ENCODE measurements around the gene LMX1B. TPM values are rescaled to one million over a fixed set of nuclear protein-coding genes. Genes with fewer than 3 reads are reported as not detected.

LMX1B gene
- total and polyA plus RNA-seq, 2 donors (not counting 3 experiments of a cell fraction or from before 2014, with no cell fraction given): not detected

GRCh38 chr9:126694206-126695081 is 80.7 kb downstream of the LMX1B start:
- no peaks in the 10 kb centered on the region for H3K79me2 ChIP-seq (ENCODE audit: control insufficient read depth, insufficient read depth, low read length)
- H3K36me3 ChIP-seq (ENCODE audit: control insufficient read depth in 2 of 2, extremely low read depth in 1 of 2, insufficient read depth in 2 of 2, low read length in 2 of 2): no peaks in the 10 kb centered on the region
- no peak overlapping the region for H3K9ac ChIP-seq (replicated peaks; ENCODE audit: extremely low read depth, insufficient read depth, low read length)
- DNase-seq (ENCODE audit: low read depth, low spot score): no peak
- H3K4me2 ChIP-seq (ENCODE audit: insufficient read depth, low read length): no peak overlapping the region
- H3K9me1 ChIP-seq (replicated peaks; ENCODE audit: control insufficient read depth, extremely low read depth, insufficient read depth, low read length): no peaks in the 10 kb centered on the region
- POLR2A ChIA-PET: no interaction called here
- TF ChIP-seq JUN (IDR thresholded peaks at IDR 0.05; ENCODE audit: borderline replicate concordance, insufficient read depth, insufficient read length, low read depth): no peak
- no peak for TF ChIP-seq POLR2A (IDR thresholded peaks at IDR 0.05; ENCODE audit: low read depth, low read length)
- no peak for TF ChIP-seq FOS (IDR thresholded peaks at IDR 0.05; ENCODE audit: borderline replicate concordance, insufficient read depth, low read length)
- TF ChIP-seq POLR2AphosphoS5 (IDR thresholded peaks at IDR 0.05; ENCODE audit: insufficient read depth, low read depth, low read length): no peak
- TF ChIP-seq EZH2 (IDR thresholded peaks at IDR 0.05; ENCODE audit: borderline replicate concordance, low read depth, low read length, severe bottlenecking): no peak
- TF ChIP-seq, protein P1, sequence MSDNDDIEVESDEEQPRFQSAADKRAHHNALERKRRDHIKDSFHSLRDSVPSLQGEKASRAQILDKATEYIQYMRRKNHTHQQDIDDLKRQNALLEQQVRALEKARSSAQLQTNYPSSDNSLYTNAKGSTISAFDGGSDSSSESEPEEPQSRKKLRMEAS (IDR thresholded peaks at IDR 0.05; ENCODE audit: insufficient read depth, insufficient read length): no peak
- intact Hi-C loops (cut with micrococcal nuclease): no loop called here
- no peaks in the 10 kb centered on the region for H3K4me1 ChIP-seq (ENCODE audit: control insufficient read depth, extremely low read depth, insufficient read depth, low read length)
- H4K20me1 ChIP-seq (replicated peaks; ENCODE audit: control insufficient read depth, extremely low read depth, insufficient read depth, low read length): no peaks in the 10 kb centered on the region
- H3K4me3 ChIP-seq (replicated peaks in 1 of 3; ENCODE audit: insufficient read depth in 1 of 3, low read depth in 1 of 3, low read length in 3 of 3): no peak overlapping the region
- CTCF ChIA-PET: interaction anchor here (0.8 to 2.7 kb wide), 7 partner anchors 7 to 87 kb away, joined by 3 to 25 read pairs (median 7); no protein-coding TSS in a partner anchor
- no peak overlapping the region for H3K27ac ChIP-seq (ENCODE audit: insufficient read depth, low read depth, low read length)
- peaks cover 0 to 3% of the 10 kb centered on the region in 2 experiments for H3K27me3 ChIP-seq (ENCODE audit: control insufficient read depth in 2 of 2, insufficient read depth in 2 of 2, low read length in 2 of 2)
- FAIRE-seq: no peak
- H2AFZ ChIP-seq (ENCODE audit: low read depth, low read length): no peak overlapping the region
- no TSS peak for BruUV-seq (replicated peaks)
- dilution Hi-C loops (cut with MboI; ENCODE audit: extremely low pct_ligation_motif_present, low sequenced_read_pairs): no loop called here
- H3K9me3 ChIP-seq (replicated peaks; ENCODE audit: control insufficient read depth, insufficient read depth, low read length): no peaks in the 10 kb centered on the region

- H3K36me3 ChIP-seq (ENCODE audit: control insufficient read depth in 2 of 2, extremely low read depth in 1 of 2, insufficient read depth in 2 of 2, low read length in 2 of 2): no peaks in the 10 kb centered on the region
- ChIA-PET CTCF (interaction anchor here (1.3 to 2.7 kb wide), 4 partner anchors 8 to 86 kb away, joined by 3 to 25 read pairs (median 8); no protein-coding TSS in a partner anchor), POLR2A (no interaction called here)
- H3K4me1 ChIP-seq (ENCODE audit: control insufficient read depth, extremely low read depth, insufficient read depth, low read length): no peaks in the 10 kb centered on the region
- dilution Hi-C loops (cut with MboI; ENCODE audit: extremely low pct_ligation_motif_present, low sequenced_read_pairs): no loop called here
- intact Hi-C loops (cut with micrococcal nuclease): no loop called here
- no peak overlapping the region for H3K27ac ChIP-seq (ENCODE audit: insufficient read depth, low read depth, low read length)
- H4K20me1 ChIP-seq (replicated peaks; ENCODE audit: control insufficient read depth, extremely low read depth, insufficient read depth, low read length): no peaks in the 10 kb centered on the region
- no peaks in the 10 kb centered on the region for H3K27me3 ChIP-seq (ENCODE audit: control insufficient read depth in 2 of 2, insufficient read depth in 2 of 2, low read length in 2 of 2)
- H3K9me3 ChIP-seq (replicated peaks; ENCODE audit: control insufficient read depth, insufficient read depth, low read length): no peaks in the 10 kb centered on the region
- H3K4me2 ChIP-seq (ENCODE audit: insufficient read depth, low read length): no peak overlapping the region
- H3K4me3 ChIP-seq (replicated peaks in 1 of 3; ENCODE audit: insufficient read depth in 1 of 3, low read depth in 1 of 3, low read length in 3 of 3): no peak overlapping the region
- TF ChIP-seq POLR2AphosphoS5 (IDR thresholded peaks at IDR 0.05; ENCODE audit: insufficient read depth, low read depth, low read length): no peak
- TF ChIP-seq, protein P2, sequence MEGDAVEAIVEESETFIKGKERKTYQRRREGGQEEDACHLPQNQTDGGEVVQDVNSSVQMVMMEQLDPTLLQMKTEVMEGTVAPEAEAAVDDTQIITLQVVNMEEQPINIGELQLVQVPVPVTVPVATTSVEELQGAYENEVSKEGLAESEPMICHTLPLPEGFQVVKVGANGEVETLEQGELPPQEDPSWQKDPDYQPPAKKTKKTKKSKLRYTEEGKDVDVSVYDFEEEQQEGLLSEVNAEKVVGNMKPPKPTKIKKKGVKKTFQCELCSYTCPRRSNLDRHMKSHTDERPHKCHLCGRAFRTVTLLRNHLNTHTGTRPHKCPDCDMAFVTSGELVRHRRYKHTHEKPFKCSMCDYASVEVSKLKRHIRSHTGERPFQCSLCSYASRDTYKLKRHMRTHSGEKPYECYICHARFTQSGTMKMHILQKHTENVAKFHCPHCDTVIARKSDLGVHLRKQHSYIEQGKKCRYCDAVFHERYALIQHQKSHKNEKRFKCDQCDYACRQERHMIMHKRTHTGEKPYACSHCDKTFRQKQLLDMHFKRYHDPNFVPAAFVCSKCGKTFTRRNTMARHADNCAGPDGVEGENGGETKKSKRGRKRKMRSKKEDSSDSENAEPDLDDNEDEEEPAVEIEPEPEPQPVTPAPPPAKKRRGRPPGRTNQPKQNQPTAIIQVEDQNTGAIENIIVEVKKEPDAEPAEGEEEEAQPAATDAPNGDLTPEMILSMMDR (IDR thresholded peaks at IDR 0.05; ENCODE audit: extremely low read depth in 1 of 2, insufficient read depth in 1 of 2, low read depth in 1 of 2, low read length in 2 of 2): no peak
- no peak for TF ChIP-seq MYC (IDR thresholded peaks at IDR 0.05; ENCODE audit: low read depth, low read length)
- TF ChIP-seq EZH2 (IDR thresholded peaks at IDR 0.05; ENCODE audit: borderline replicate concordance, low read depth, low read length, severe bottlenecking): no peak
- no peak for TF ChIP-seq POLR2A (IDR thresholded peaks at IDR 0.05; ENCODE audit: low read depth, low read length)
- no peak for TF ChIP-seq FOS (IDR thresholded peaks at IDR 0.05; ENCODE audit: borderline replicate concordance, insufficient read depth, low read length)
- no peak for TF ChIP-seq JUN (IDR thresholded peaks at IDR 0.05; ENCODE audit: borderline replicate concordance, insufficient read depth, insufficient read length, low read depth)
- no peak for TF ChIP-seq GATA2 (IDR thresholded peaks at IDR 0.05; ENCODE audit: insufficient read depth, insufficient read length, low read depth, low read length)
- TF ChIP-seq, protein P1 (IDR thresholded peaks at IDR 0.05; ENCODE audit: insufficient read depth, insufficient read length): no peak
- DNase-seq (ENCODE audit: low read depth, low spot score) (no peak), FAIRE-seq (no peak)
- H3K9ac ChIP-seq (replicated peaks; ENCODE audit: extremely low read depth, insufficient read depth, low read length): no peak overlapping the region
- H3K79me2 ChIP-seq (ENCODE audit: control insufficient read depth, insufficient read depth, low read length): no peaks in the 10 kb centered on the region
- H3K9me1 ChIP-seq (replicated peaks; ENCODE audit: control insufficient read depth, extremely low read depth, insufficient read depth, low read length): no peaks in the 10 kb centered on the region
- no peak overlapping the region for H2AFZ ChIP-seq (ENCODE audit: low read depth, low read length)
- BruUV-seq (replicated peaks): no TSS peak
Observed at GRCh38 chr9:126695186-126695585, 81.5 kb downstream of the LMX1B start.

Measured in endothelial cell of umbilical vein (primary cell).